ENCODE data around the gene SNRK.

SNRK gene

GRCh38 chr3:43279082-43279481, 7.3 kb upstream of the SNRK start:
- DNase-seq, result no peak

DNA sequence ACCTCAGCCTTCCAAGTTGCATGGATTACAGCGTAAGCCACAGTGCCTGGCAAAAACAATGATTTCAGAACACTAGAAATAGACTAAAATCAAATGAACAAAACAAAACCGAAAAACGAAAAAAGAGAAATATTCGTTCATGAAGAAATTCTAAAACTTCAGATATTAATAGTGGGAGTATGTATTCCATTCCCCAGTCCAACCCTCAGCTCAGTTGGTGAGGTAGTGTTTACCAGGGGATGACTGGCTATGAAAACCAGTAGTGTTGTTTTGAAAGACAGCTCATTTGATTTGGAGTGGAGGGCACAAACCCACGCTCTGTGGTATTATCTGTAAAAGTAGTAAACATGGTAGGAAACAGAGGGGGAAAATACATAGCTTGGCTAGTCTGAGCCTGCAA, 6.8 kb upstream of the SNRK start:
- DNase-seq, result no peak

- no peak for DNase-seq
Observed at GRCh38 chr3:43281020-43281419, 5.3 kb upstream of the SNRK start.

DNA sequence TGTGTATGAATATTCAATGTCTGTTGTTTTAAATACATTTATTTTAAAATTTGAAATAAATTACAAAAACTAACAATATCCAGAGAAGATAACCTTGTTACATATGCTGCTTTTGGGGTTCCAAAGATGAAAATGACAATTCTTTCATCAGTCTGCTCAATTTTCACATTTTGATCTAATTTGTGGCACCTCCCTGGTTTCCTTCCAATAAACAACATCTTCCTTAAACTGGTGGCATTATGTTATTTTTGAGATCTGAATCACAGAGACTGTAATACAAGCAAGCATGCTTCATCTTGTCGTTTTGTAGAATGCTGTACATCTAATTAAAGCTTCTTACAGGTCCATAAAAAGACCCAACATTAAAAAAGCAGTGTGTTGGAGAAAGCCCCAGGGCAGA, 2.2 kb upstream of the SNRK start:
- no peak for DNase-seq

DNA sequence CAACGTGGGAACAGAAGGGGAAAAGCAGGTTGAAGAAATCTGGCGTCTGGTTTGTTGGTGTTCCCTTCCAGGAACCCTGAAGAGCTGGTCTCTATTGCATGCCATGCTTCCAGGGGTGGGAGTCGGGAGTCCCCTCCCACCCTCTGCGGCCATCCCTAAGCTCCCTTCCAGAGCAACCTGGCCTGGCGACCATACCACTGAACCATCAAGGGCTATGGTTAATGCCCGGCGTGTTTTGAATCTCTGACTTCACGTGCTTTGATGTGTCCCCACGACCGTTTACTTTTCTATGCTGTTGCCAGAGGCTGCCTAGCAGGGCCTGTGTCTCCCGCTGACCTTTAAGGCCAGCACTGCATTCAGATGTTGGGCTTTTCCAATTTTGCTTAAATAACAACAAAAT, 696 bp upstream of the SNRK start:
- DNase-seq, result no peak

DNA sequence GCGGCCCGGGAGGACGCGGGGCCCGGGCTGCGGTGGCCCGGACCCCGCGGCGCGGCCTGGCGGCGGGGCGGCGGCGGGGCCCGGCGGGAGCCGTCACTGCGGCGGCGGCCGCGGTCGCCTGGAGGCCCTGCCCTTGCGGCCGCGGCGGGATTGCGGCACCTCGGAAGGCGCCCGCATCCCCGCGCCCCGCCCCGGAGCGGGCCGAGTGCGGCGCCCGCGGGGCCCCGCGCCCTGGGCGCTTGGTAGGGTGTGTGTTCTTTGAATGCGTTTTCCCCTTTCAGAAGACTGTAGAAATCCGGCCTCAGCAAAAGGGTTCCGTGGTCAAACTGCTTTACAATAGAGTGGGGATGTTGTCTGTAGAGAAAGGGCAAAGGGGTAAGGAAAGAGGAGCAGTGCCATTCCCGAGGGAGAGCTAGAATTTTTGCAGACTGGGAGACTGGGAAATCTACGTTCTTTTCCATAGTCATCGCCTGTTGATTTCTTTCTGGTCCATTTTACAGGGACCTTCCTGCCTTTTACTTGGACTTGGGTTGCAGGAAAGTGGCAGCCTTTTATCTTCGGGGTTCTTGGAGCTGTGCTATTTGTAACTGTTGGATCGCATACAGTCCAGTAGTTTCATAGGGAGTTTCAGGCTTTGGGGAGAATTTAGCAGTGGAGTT, 630 bp downstream of the SNRK start:
- DNase-seq, result no peak

- DNase-seq, result no peak
Observed at GRCh38 chr3:43287500-43287873, 1.1 kb downstream of the SNRK start.

DNA sequence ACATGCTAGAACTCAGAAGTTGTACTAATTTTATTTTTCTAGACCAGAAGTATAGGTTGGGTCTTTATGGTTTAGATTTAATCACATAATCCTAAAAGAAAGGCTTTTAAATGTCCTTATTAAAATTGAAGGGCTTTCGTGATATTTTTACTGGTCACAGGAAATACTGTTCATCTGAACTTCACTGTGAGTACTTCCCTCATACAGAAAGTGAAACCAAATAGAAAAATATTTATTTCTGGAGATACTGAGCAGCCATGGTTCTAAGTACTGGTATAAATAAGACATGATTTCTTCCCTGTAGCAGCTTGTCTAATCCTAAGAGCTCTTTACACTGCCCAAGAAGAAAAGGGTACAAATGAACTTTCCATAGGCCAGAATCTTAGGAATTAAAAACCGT, 2.0 kb downstream of the SNRK start:
- DNase-seq, result no peak

DNA sequence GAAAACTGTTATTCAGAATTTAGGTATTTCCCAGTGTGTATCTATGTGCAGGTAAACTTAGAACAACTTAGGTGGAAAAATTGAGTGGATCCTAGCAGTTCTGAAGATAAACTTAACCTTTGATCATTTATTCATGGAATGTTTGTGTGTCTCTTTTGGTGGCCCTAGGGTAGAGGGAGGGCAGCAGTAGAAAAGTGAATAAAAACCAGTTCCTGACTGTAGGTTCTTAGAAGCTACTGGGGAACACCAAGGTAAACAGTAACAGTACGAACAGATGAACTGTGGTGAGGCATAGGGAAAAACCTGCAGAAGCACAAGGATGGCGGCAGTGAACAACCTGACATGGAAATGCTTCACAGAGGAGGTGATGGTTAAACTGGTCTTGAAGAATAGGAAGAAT, 2.5 kb downstream of the SNRK start:
- DNase-seq, result no peak

- no peak for DNase-seq
Observed at GRCh38 chr3:43289401-43289800, 3.1 kb downstream of the SNRK start.

GRCh38 chr3:43289841-43290470, 3.6 kb downstream of the SNRK start:
- DNase-seq, result no peak

- no peak for DNase-seq
Observed at GRCh38 chr3:43290956-43291355, 4.6 kb downstream of the SNRK start.

- no peak for DNase-seq
Observed at GRCh38 chr3:43291546-43291945, 5.2 kb downstream of the SNRK start.

DNA sequence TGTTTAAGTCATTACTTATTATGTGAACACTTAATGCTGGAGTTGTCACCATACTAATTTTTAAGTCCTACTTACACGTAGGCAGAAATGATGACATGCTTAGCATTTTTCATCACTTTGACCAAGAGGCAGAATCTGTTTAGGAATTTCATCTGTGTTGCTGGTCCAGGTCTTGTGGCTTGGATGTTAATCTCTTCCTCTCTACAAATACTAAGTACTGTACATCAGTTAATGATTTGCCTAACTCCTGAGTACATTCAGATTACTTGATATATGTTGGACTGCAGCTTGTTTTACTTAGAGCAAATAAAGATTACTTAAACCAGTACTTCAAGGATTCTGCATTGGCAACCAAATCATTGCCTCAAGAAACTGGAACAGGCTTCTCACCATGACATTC, 8.6 kb downstream of the SNRK start:
- DNase-seq, result no peak

- DNase-seq, result no peak
Observed at GRCh38 chr3:43296565-43296964, 10.2 kb downstream of the SNRK start.

GRCh38 chr3:43298292-43298691, 12.0 kb downstream of the SNRK start:
- no peak for DNase-seq

DNA sequence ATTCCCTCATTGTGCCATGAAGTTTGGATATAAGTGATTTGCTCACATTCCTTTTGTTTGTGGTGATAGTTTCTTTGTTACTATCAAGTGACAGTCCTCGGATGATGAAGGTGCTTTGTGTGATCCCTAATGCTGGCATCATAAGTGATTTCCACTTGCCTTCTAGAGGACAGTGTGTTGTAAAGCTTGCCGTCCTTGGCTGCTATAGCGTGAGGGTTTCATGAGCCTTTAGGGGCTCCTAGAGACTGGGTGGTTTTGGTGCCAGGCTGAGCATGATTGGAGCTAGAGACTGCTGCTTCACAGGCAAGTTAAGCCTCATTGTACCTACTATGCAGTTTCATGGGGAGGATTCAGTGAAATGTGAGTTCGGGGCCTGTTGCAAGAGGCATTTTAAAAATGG, 12.4 kb downstream of the SNRK start:
- DNase-seq, result no peak

DNA sequence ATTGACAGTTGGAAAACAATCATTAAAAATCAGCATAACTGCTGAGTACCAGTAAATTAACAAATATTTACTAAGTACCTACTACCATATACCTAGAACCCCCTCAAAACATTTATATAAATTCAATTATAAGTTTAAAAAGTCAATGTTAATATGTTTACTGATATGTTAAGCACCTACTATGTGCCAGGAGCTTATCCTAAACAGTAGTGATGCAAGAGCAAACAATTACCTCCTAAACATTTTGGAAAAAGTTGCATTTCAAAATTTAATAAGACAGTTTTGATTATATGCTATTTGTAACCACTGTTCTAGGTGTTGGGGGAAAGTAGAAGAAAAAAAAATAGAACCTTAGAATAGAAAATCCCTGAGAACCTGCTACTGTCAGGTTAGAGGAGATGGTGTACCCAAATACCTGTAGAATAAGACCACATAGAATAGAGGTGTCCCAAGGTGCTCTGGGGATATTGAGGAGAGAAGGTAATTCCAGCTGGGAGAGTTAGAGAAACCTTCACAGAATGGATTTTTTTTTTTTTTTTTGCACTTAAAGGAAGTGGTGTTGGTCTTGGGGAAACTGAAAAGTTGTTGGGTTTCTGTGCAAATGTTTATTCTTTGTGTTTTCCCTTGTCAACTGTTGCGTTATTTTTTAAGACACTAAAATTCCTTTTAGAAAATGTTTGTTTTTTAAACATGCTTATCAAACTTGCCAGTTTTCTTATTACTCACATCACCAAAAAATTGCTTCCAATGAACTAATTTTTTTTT, 16.0 kb downstream of the SNRK start:
- DNase-seq, result no peak

GRCh38 chr3:43304126-43304525, 17.8 kb downstream of the SNRK start:
- no peak for DNase-seq

DNA sequence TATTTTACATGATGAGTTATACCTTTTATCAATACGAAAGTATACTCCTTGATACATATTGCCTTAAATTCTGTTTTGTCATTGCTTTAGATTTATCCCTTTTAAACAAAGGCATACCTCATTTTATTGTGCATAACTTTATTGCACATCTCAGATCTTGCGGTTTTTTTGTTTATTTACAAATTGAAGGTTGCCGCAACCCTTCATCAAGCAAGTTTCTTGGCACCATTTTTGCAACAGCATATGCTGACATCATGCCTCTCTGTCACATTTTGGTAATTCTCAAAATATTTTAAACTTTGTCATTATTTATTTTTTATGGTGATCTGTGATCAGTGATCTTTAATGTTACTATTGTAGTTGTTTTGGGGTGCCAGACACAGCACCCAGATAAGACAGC, 20.9 kb downstream of the SNRK start:
- no peak for DNase-seq

DNA sequence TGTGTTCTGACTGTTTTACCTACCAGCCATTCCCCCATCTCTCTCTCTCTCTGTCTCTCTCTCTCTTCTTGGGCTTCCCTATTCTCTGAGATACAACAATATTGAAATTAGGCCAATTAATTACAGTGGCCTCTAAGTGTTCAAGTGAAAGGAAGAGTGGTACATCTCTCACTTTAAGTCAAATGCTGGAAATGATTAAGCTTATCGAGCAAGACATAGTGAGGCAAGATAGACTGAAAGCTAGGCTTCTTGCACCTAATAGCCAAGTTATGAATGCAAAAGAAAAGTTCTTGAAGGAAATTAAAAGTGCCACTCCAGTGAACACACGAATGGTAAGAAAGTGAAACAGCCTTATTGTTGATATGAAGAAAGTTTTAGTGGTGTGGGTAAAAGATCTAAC, 21.3 kb downstream of the SNRK start:
- no peak for DNase-seq

GRCh38 chr3:43309372-43310305, 23.3 kb downstream of the SNRK start:
- no peak for DNase-seq

DNA sequence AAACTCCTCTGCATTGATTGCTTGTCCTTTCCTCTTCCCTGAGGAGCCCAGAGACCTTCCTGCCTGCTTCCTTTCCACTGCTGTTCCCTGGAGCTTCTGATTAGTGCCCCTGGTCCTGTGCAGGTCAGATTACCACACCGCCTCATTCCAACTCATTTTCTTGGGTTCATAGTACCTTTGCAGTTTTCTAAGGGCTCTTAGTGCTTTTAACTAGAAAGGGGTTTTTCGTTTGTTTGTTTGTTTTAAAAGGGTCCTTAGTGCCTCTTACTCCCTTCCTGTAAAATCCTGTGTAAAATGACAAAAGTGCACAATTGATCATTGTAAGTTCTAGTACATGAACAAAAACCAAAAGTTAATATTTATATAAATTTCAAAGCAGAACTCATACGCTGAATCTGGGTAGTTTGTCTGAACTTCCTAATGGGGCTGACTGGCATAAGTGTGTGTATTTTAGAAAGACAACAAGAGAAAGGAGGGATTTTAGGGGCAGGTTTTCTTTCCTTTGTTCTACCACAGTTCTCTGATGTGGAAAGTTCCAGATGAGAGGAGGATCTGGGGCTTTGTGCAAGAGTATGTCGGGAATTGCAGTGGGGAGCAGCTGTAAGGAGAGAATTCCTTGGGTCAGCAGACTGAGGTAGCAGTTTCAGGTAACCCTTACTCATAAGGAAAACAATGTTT, 30.6 kb downstream of the SNRK start:
- no peak for DNase-seq

Data from DMS79 (cell line).